ENCODE results near the gene GRK3.
"Not testable (repeated sequence)": the region's sequence is repeated elsewhere in the genome, so short reads cannot be mapped to it uniquely, and the experiment has no call there.

GRK3 gene

DNA sequence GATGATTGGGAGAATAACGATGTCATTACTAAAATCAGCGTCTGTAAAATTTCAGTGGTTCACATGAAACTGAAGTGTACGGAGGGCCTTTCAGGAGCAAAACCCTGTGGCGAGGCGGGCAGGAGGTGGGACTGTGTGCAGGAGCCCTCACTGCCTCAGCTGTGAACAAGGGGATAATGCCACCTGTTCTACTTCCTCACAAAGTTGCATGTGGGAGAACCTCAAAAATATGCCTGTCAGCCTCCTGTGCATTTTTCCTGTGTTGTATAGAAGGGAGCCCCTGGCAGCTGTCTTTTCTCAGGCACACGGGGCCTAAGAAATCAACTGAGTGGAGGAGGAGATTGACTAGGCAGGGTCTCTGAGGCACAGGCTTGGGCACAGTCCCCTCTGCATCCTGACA is 134.5 kb downstream of the GRK3 start:
- DNase-seq (ENCODE audit: low read depth in 2 of 2): no peak

GRCh38 chr22:25701056-25701780 is 136.7 kb downstream of the GRK3 start:
- peak; percentile 63 to 67 for DNase-seq (ENCODE audit: low read depth in 2 of 2)

DNA sequence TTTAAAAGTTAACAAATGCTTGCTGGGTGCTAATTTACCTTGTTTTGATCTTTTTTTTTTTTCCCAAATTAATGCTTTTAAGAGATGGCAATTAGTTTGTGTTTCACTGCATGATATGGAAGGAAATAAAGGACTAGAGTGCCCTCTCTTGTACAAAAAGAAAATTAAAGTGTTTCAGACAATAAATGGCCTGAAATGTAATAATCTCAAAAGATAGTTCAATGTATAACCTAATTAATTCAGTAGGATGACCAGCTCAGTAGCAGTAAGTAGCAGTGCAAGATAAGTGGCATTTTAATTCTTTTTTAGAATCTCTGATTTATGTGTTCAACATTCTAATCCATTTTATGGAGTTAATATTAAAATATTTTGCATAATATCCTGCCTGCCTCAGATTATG is 137.6 kb downstream of the GRK3 start:
- DNase-seq (ENCODE audit: low read depth in 2 of 2): peak in 1 of 2 experiments; percentile 4

- DNase-seq (ENCODE audit: low read depth in 2 of 2): no peak
Measured at GRCh38 chr22:25702571-25703167, 138.2 kb downstream of the GRK3 start.

DNA sequence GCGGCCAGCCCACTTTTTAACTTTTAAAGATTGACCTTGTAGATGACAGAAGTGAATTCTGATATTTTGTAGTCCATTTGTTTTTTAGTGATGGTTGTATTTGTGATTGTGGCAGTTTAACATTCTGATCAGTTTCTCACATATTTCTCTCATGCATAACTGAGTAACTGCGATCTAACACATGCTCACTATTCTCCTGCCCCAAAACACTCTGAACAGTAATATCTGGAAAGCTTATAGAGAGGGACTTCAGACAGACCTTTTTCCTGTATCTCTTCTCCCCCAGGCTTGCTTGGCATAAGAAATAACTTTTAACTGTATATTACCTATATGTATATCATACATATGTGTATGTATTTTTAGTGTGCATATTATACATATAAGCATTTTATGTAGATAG is 140.2 kb downstream of the GRK3 start:
- DNase-seq (ENCODE audit: low read depth in 2 of 2): no peak

DNA sequence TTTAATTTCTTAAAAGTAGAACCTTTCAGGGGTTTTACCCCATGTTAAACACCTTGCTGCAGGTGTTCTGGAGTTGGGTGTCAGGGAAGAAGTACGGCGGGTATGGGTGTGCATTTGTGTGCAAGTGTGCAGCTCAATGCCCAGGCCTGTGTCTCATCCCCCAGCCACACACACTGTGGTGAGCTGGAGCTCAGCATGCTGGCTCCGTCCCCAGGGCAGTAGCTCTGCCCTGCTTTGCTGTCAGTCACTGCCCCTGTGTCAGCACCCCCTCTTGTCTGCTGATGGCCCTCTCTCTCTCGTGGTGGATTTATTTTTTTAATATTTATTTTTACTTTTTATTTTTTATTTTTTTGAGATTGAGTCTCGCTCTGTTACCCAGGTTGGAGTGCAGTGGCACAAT is 141.7 kb downstream of the GRK3 start:
- no peak for DNase-seq (ENCODE audit: low read depth in 2 of 2)

DNA sequence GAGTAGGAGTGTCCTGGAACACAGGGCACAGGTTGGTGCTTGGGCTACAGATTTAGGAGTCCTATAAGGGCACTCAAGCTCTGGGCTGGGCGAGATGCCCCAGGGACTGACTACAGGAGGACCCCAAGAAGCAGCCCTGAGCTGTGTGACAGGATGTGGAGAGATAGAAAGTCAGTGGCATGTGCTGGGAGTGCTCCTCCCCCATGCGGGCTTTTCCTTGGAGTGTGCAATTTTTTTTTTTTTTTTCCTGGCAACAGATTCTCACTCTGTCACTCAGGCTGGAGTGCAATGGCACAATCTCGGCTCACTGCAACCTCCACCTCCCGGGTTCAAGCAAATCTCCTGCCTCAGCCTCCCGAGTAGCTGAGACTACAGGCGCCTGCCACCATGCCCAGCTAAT is 144.0 kb downstream of the GRK3 start:
- not testable (repeated sequence) for DNase-seq (ENCODE audit: low read depth in 2 of 2)

DNA sequence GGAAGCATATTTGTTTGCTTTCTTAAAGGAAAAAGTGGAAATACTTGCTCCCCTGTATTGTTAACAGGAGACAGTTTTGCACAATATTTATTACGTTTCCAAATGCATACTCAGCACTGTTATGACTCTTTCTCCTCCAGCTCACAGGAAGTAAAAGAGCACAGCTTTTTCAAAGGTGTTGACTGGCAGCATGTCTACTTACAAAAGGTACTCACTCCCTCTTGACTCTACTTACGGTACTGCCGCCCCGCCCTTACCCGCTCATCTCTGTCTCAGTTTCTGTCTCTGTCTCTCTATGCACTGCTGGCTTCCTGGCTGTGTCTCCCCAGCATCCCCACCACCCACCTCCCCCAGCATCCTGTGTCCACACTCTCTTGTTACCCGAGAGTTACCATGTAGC is 145.3 kb downstream of the GRK3 start:
- no peak for DNase-seq (ENCODE audit: low read depth in 2 of 2)

- DNase-seq (ENCODE audit: low read depth in 2 of 2): no peak
Measured at GRCh38 chr22:25710501-25710900, 146.0 kb downstream of the GRK3 start.

- no peak for DNase-seq (ENCODE audit: low read depth in 2 of 2)
Measured at GRCh38 chr22:25711491-25711890, 147.0 kb downstream of the GRK3 start.

- DNase-seq (ENCODE audit: low read depth in 2 of 2): no peak
Measured at GRCh38 chr22:25712661-25713400, 148.4 kb downstream of the GRK3 start.

DNA sequence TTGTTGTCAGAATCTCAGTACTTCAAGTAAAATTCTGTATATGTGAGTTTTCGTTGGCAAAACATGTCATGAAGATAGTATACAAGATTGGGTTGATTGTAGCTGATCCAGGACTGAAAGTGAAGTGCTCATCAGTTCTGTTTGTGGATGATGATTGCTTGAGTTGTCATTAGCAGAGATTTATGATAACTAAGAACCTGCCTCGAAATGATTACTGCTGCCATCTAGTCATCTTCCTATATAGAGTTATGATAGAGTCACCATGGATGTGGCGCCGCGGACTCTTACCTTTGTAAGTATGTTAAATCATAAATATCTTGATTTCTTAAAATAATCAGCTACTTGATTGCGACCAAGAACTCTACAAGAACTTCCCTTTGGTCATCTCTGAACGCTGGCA is 149.6 kb downstream of the GRK3 start:
- no peak for DNase-seq (ENCODE audit: low read depth in 2 of 2)

- DNase-seq (ENCODE audit: low read depth in 2 of 2): no peak
Measured at GRCh38 chr22:25714739-25715138, 150.3 kb downstream of the GRK3 start.

- no peak for DNase-seq (ENCODE audit: low read depth in 2 of 2)
Measured at GRCh38 chr22:25716637-25717036, 152.2 kb downstream of the GRK3 start.

- DNase-seq (ENCODE audit: low read depth in 2 of 2): no peak
Measured at GRCh38 chr22:25718135-25718840, 153.8 kb downstream of the GRK3 start.

GRCh38 chr22:25722223-25722622 is 157.7 kb downstream of the GRK3 start:
- no peak for DNase-seq (ENCODE audit: low read depth in 2 of 2)

DNA sequence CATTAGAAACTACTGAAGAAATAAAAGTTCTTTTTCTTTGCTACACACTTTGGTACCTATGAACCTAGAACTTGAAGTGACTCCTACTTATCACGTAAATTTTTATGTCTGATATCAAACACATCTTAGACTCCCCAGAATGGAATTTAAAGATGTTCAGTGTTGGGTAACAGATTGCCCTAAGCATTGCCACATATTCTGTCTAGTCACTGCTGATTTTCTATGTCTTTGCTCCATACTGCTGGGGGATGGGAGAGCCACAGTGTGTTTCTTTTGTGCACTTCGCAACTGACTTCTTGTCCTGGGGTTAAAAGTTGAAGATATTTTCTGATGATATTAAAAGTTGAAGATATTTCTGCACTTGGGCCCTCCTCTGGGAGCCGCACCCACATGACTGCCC is 158.2 kb downstream of the GRK3 start:
- DNase-seq (ENCODE audit: low read depth in 2 of 2): no peak

GRCh38 chr22:25726241-25726640 is 161.8 kb downstream of the GRK3 start:
- no peak for DNase-seq (ENCODE audit: low read depth in 2 of 2)

GRCh38 chr22:25728071-25728470 is 163.6 kb downstream of the GRK3 start:
- DNase-seq (ENCODE audit: low read depth in 2 of 2): no peak

- no peak for DNase-seq (ENCODE audit: low read depth in 2 of 2)
Measured at GRCh38 chr22:25729016-25729995, 164.8 kb downstream of the GRK3 start.

DNA sequence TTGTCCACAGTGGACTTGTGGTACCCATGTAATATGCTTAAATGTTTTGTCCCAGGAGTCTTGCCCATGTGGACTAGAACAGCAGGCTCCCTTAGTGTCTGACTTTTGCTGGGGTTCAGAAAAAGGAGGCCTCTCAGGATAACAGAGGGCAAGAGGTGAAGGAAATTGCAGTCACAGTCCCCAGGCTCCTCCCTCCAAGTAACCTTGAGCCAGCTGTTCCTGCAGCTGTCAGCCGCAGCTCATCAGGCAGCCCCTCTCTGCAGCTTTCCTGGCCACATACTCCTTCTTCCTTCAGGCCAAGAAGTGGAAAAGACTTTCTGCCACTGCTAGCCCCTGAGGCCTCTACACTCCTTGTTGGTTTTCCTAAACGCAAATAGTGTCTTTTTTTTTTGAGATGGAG is 171.2 kb downstream of the GRK3 start:
- DNase-seq (ENCODE audit: low read depth in 2 of 2): no peak

All from fibroblast of skin of left biceps (primary cell).